ENCODE measurements around the gene GDF2.

GDF2 gene

GRCh38 chr10:47364366-47364765, 42.1 kb downstream of the GDF2 start:
- TF ChIP-seq, protein P1, sequence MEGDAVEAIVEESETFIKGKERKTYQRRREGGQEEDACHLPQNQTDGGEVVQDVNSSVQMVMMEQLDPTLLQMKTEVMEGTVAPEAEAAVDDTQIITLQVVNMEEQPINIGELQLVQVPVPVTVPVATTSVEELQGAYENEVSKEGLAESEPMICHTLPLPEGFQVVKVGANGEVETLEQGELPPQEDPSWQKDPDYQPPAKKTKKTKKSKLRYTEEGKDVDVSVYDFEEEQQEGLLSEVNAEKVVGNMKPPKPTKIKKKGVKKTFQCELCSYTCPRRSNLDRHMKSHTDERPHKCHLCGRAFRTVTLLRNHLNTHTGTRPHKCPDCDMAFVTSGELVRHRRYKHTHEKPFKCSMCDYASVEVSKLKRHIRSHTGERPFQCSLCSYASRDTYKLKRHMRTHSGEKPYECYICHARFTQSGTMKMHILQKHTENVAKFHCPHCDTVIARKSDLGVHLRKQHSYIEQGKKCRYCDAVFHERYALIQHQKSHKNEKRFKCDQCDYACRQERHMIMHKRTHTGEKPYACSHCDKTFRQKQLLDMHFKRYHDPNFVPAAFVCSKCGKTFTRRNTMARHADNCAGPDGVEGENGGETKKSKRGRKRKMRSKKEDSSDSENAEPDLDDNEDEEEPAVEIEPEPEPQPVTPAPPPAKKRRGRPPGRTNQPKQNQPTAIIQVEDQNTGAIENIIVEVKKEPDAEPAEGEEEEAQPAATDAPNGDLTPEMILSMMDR (IDR thresholded peaks at IDR 0.05) = no peak

DNA sequence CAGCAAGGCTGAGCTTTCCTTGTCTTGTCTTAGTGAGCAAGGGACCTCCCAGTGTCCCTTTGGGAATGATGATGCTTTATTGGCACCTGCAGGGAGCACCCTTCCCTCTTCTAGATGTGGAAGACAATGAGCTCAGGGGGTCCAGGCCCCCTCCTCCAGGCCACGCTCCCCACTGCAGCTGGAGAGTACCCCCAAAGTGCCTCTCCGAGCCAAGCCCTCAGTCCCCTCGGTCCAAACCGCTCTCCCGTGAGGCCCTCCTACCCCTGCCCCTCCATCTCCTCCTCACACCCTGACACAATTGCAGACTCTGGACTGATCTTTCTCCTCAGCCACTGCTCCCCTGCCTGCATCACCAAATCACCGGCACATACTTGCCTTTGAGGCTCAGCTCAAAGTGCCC, 42.7 kb downstream of the GDF2 start:
- TF ChIP-seq, protein P1 (IDR thresholded peaks at IDR 0.05) = no peak

DNA sequence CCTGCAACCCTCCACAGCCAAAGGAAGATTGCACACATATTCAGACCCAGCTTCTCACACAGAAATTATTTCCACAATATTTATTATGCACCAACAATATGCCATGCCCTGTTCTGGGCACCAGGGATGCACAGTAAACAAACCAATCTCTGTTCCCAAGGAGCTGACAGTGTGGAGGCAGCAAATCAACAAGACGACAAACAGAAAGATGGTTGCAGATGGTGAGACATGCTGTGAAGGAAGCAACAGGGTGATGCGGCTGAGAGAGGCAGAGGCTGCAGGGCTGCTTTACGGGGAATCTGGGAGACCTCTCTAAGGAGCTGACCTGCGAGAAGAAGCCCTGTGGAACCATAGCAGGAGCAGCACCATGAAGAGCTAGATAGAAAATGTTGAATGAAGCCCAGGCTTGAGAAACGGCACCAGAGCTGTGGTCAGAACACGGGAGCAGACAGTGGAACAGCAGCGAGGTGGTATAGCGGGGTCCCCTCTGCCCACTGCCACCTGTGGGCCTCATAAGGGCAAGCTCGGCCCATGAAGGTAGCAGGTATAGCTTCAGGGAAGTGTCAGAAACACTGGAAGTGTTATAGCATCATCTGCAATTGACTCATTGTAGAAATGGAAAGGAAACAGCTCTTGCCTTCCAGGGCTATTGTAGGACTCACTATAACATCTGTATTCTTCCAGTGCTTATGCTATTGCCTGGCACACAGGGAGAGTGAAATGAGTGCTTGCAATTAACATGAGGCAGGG, 43.4 kb downstream of the GDF2 start:
- TF ChIP-seq, protein P1 (IDR thresholded peaks at IDR 0.05) = no peak

DNA sequence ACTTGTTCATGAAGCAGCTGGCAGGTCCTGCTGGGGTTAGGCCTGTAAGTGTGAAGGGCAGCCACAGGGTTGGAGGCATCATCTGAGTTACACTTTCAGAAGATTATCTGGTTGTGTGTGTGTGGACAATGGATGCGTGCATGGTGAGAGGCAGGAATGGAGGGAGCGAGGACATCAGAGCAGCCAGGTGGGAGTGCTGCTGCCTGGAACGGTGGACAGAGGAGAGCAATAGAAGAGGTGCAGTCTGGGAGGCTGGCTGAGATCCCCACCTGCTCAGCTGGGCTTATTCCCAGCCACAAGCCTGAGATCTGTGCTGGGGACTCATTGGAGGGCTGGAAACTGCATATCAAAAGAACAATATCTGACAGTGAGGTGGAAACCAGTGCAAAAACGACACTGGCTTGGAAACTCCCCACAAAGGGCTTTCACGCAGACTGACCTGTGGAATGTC, 44.0 kb downstream of the GDF2 start:
- TF ChIP-seq, protein P1 (IDR thresholded peaks at IDR 0.05) = no peak

GRCh38 chr10:47366731-47367460, 44.6 kb downstream of the GDF2 start:
- TF ChIP-seq, protein P1 (IDR thresholded peaks at IDR 0.05) = no peak

GRCh38 chr10:47367646-47368045, 45.4 kb downstream of the GDF2 start:
- TF ChIP-seq, protein P1 (IDR thresholded peaks at IDR 0.05) = no peak

DNA sequence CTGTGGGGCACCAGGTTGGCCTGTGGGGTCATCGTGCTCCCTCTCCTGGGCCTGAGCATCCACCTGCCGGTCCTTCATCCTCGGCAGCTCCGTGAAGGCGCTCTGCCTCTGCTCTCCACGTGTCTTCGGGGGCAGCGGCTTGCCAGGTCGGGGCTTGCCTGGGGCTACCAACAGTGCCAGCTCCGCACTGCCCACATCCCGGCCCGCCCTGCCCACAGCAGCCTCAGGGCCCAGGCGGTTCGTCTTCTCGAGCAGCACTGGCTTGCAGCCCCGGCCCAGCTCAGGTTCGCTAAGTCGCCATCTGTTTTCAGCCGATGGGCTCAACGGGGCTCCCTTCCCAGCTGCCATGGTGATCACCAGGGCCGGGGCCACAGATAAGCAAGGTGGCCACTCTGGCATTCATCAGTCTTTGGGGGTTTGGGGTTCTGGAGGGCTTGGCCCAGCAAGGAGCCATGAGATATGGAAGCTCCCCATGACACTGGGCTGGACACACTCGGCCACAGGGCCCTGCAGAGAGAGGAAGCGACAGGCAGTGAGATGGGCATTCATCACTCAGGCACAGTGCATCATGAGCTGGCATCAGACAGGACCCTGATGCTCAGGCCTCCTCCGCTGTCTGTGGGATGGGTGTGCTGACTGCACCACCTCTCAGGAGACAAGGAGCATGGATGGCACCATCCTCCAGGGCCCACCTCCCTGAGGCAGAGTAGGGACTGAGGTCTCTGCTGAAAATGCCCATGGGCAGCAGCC, 46.4 kb downstream of the GDF2 start:
- TF ChIP-seq, protein P1 (IDR thresholded peaks at IDR 0.05) = no peak
